GM12892 (cell line): ENCODE measurements around the gene PIAS1.

Experiments used
- POLR2A ChIP-seq: IDR thresholded peaks from 2 replicates; pipeline ENCODE4 v1.6.1; 2011; ENCODE audit warnings: low read depth, low read length, control low read depth
- POLR2AphosphoS5 ChIP-seq: IDR thresholded peaks from 2 replicates; pipeline ENCODE4 v1.6.1; 2011; ENCODE audit warnings: low read depth, low read length, control low read depth

DNA sequence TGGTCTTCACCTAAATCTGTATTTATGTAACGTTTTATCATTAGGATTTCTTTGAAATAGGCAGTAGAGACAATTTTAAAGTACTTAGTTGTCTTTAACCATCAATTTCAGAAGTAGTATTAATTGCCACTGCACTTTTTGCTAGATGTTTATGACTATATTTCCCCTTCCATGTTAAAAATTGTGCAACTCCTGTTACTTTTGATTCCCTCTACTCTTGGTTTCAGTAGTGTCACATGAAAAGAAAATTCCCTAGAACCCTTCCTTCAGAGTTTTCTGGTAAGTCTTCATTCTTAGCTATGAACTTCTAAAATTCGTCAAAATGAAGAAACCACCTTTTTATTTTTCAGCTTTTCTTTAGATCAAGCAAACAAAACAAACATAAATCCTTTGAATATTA is 7.1 kb downstream of the PIAS1 start:
- TF ChIP-seq POLR2AphosphoS5 (no peak), POLR2A (no peak)
